Panc1 (cell line): Measurements from ENCODE around the gene HOXC9.
"Not testable (repeated sequence)": the region's sequence is repeated elsewhere in the genome, so short reads cannot be mapped to it uniquely, and the experiment has no call there.

ENCODE experiments used
- POLR2AphosphoS5 ChIP-seq: IDR thresholded peaks from 2 replicates; pipeline ENCODE4 v1.6.1; 2012; ENCODE audit warnings: mild to moderate bottlenecking, low read depth, low read length, moderate library complexity
- TF ChIP-seq, protein P1 (sequence below): fragments of 450-650 bp; IDR thresholded peaks from 2 replicates; pipeline ENCODE4 v1.5.1; 2017; ENCODE audit warnings: mild to moderate bottlenecking

- TF ChIP-seq, protein P1, sequence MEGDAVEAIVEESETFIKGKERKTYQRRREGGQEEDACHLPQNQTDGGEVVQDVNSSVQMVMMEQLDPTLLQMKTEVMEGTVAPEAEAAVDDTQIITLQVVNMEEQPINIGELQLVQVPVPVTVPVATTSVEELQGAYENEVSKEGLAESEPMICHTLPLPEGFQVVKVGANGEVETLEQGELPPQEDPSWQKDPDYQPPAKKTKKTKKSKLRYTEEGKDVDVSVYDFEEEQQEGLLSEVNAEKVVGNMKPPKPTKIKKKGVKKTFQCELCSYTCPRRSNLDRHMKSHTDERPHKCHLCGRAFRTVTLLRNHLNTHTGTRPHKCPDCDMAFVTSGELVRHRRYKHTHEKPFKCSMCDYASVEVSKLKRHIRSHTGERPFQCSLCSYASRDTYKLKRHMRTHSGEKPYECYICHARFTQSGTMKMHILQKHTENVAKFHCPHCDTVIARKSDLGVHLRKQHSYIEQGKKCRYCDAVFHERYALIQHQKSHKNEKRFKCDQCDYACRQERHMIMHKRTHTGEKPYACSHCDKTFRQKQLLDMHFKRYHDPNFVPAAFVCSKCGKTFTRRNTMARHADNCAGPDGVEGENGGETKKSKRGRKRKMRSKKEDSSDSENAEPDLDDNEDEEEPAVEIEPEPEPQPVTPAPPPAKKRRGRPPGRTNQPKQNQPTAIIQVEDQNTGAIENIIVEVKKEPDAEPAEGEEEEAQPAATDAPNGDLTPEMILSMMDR: not testable (repeated sequence)
- not testable (repeated sequence) for TF ChIP-seq POLR2AphosphoS5
These were observed 42.1 kb downstream of the HOXC9 start for GRCh38 chr12:54042033-54042432.
